ENCODE measurements around the gene CDC20.
"Not testable (repeated sequence)": the region's sequence is repeated elsewhere in the genome, so short reads cannot be mapped to it uniquely, and the experiment has no call there.

The CDC20 gene

DNA sequence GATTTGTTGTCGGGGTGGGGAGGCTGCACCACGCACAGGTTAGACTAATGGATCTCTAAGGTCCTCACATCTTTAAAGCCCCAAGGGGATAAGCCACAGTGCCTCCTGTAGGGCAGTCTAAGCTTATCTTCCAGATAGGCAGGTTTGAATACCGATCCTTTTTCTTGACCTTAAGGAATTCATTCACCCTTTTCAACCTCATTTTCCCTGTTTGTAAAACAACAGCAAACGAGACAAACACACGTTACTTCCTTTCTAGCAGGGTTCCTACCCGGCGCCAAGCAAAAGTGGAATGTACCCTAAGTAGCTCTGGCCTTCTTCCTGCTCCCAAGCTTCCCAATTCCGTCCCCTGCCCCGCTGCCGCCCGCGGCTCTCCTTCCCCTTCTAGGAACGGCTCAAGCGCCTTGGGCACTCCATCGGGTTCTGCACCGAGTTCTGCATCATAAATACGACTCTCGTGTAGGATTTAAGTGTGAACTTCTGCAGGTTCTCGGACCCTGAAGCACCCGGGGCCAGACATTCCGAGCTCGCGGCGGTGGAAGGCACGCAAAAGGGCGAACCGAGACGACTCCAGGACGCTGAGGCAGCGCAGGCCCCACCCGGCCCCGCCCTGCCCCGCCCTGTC is 548 bp upstream of the CDC20 start:
- no peak for FAIRE-seq

DNA sequence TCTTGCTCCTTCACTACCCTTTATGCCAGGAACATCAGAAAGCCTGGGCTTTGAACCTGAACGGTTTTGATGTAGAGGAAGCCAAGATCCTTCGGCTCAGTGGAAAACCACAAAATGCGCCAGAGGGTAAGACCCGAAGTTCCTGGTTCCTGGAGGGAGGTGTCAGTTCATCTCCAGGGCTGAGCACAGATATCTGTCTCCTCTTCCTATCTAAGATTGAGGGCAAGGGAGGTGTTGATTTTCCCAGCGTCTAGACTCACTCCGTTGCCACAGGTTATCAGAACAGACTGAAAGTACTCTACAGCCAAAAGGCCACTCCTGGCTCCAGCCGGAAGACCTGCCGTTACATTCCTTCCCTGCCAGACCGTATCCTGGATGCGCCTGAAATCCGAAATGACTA is 915 bp downstream of the CDC20 start:
- no peak for FAIRE-seq

DNA sequence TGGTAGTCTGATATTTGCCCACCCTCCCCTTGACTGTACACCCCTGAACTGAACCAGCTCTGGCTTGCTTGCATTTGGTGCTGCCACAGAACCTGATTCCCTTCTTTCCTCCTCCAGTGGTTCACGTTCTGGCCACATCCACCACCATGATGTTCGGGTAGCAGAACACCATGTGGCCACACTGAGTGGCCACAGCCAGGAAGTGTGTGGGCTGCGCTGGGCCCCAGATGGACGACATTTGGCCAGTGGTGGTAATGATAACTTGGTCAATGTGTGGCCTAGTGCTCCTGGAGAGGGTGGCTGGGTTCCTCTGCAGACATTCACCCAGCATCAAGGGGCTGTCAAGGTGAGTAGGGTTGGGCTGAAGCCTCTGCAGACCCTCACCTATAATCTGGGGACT is 1.8 kb downstream of the CDC20 start:
- no peak for FAIRE-seq

DNA sequence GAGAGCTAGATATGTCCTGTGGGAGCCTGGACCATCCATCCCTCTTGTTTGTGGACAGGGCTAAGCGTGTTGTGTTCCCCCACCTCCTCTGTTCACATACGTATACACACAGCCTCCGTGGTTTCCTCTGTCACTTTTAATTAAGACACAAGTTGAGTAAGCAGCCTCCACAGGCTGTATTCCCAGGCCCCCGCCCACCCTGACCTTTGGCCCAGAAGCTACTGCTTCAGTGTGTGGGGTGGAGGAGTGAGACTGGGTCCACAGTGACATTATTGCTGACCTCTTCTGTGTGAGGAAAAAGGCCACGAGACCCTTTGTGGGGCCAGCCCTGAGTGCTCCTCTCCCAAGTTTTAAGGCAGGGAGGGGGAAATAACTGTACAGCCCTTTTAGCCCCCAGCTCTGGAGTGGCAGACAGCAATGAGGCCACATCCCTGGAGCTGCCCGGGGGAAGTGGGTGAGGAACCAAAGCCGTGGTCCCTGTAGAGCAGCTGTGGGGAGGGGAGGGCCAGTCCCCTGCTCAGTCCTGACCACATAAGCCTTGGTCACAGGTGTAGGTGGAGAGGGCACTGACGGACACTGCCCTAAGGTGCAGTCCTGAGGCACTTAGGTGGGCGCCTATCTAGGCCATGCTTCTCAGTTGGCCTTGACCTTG is 4.6 kb downstream of the CDC20 start:
- no peak for FAIRE-seq

DNA sequence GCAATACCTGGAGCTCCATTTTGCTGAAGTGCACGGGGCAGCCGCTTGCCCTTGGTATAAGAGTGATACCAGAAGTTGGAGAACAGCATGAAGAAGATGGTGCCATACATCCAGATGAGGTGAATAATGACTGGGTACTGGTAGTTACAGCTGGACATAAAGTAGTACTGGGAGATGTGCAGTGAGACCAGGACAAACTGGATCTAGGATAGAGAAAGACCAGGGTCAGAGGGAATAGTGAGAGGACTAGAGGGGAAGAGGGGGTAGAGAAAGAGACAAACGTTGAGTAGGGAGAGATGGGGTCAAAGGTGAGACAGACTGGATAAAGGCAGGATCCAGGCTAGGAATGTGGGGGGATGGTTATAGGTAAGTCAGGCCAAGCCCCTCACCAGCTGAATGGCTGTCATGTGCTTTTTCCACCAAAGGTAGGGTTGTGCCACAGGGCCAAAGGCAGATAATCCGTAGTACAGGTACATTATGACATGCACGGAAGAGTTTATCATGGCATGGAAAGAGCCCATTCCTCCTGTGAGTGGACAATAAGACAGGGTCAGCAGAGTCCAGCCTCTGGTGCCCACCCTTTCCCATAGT is 5.2 kb downstream of the CDC20 start:
- no peak for FAIRE-seq

DNA sequence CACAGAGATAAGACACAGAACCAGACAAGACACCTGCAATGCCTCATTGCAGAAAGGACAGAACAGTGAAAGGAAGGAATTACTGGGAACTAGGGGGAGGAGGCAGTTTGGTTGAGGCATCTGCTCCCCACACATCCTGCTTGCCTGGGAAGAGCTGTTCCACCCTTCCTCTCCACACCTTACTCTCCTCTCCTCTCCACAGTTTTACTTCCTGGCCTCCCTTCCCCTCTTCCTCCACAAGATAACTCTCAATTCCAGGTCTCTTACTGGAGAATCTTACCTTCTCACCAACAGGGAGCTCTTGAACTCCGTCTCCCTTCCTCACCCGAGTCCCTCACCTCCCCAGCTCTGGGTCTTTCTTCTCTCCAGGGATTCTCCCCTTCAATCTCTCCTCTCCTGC is 6.9 kb downstream of the CDC20 start:
- no peak for FAIRE-seq

DNA sequence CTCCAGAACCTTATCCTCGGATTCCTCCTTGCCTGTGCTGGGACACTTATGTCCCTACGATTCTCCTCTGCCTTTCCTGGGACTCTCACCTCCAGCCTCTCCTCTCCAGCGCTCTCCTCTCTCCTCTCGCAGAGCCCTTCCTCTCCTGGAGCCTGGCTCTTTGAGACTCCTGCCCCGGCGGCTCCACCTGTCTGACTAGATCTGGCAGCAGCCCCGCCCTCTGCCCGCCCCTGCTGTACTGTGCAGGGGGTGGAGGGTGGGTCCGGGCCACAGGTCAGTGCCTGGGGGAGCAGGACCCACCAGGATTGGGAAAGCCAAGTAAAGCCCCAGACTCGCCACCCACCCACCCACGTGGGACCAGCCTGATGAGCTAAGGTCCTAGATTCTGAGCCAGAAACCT is 7.4 kb downstream of the CDC20 start:
- no peak for FAIRE-seq

DNA sequence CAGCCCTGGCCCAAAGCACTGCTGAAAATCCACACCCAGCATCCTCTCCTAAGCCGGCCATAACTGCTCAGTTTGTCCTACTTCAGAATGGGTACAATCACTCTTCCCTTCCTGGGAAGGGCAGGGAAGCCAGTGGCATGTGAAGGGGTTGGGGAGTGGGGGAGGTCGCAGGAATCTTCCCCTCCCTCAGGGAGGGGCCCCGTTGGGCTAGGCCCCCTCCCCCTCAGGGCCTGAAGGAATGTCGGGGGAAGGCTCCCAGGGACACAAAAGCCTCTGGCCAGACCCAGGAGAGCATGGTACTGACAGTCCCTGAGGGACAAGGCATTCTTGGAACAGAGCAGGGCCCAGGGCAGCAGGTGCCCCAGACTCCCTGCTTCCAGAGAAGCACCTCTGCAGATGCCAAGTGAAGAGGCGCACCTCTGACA is 7.8 kb downstream of the CDC20 start:
- FAIRE-seq, result no peak

DNA sequence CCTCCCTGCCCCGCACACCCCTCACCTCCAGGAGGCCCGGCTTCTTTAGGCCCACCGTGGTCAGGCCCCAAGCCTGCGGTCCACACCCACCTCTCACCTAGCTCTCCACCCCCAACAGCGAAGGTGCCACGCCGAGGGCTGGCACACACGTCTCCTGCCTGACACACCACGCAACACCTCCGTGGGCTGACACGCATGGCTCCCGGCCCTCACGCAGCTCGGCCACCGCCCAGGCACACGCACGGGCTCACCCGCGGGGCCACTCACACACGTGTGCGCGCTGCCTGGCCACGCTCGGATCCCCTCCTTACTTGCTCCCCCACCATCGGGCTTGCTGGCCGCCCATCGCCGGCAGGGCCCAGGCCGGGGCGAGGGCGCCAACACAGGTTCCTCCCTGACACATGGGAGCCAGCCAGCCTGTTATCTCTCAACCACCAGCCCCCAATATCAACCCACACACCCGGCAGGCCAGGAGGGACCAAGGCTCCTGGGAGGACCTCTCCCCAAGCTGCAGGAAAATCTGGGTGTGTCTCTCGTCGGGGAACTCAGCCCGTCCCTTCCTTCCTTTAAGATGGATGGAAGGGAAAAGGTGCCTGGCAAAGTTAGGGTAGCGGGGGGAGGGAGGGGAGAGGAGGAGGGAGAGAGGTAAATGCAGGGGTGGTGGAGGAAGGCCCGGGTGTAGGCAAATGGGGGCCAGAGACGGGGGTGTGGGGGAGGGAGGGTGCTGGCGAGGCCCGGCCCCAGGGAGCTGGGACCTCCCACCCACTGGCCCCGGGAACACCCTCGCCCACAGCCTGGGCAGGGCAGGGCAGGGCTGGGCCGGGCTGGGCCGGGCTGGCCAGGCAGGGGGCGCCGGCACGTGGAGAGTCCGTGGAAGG is 8.5 kb downstream of the CDC20 start:
- FAIRE-seq, result no peak

DNA sequence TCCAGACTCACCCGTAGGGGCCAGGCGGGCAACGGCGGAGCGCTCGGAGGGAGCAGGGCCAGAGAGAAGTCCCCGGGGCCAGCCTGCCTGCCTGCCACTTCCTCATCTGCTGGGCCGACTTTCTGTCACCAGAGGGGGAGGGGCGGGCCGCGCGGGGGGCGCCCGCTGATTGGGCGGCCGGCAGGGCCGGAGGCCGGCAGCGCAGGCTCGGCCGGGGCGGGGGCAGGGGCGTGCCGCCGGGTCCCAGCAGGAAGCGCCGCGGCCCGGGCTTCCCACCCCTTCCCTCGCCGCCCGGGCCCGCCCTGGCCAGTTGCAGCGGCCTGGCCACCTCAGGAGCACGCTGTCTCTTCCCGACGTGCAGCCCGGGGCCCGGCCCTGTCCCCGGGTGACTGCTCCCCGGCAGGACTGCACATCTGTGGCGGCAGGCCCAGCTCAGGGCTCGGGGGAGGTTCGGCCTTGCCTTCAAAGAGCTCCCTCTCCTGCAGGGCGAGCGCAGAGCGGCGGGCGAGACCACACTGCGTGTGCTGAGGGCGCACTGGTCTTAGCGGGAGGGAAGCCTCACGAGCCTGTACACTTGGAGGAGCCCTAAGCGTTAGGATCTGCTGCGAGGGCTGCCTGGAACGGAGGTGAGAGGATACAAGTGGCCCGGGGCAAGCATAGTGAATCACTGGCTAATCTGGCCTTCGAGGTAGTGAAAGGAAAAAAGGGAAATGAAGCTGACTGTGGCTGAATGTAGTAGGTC is 9.3 kb downstream of the CDC20 start, which contains the start of gene ELOVL1:
TSS of gene ELOVL1 (minus strand) at position 108 of the 742 bp plus-strand sequence. CDS start 2,402 bp downstream, outside the sequence.
- FAIRE-seq, result no peak

DNA sequence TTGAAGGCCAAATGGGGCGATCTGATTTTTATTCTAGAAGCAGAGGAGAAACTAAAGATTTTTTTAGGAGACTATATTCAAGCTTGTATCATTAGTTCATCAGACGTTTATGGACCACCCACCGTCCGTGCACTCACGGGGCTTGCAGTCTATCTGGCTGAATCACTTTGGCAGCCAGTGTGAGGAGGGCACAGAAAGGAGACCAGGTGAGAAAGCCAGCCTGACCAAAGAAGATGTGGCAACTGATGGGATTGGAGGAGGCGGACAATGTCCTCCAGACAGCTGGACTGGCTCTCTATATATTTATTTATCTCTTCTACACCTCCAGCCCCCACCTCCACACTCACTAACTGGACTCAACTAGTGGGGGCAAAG is 9.9 kb downstream of the CDC20 start:
- no peak for FAIRE-seq

DNA sequence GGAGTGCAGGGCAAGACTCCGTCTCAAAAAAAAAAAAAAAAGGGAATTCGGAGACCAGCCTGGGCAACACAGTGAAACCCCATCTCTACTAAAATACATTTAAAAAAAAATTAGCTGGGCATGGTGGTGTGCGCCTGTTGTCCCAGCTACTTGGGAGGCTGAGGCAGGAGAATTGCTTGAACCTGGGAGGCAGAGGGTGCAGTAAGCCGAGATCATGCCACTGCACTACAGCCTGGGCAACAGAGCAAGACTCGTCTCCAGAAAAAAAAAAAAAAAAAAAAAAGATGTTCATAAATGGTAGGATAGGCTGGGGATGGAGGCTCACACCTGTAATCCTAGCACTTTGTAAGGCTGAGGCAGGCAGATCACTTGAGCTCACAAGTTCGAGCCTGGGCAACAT is 11.0 kb downstream of the CDC20 start:
- not testable (repeated sequence) for FAIRE-seq

DNA sequence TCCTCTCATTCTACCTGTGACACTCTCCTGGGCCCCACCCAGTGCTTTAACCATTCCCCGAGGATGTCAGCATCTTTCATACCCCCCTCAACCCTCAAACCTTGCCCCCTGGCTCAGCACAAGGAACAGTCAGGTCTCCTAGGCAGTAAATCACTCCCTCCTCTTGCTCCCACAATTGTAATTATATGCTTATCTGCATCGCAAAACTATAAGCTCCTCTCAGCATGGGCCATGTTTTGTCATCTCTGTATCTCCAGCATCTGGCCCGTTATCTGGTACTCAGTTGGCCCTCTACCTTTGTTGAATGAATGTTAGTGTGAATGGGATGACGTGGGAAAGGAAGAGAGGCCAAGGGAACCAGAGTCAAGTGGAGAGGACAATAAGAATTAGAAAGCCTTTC is 11.8 kb downstream of the CDC20 start:
- no peak for FAIRE-seq

DNA sequence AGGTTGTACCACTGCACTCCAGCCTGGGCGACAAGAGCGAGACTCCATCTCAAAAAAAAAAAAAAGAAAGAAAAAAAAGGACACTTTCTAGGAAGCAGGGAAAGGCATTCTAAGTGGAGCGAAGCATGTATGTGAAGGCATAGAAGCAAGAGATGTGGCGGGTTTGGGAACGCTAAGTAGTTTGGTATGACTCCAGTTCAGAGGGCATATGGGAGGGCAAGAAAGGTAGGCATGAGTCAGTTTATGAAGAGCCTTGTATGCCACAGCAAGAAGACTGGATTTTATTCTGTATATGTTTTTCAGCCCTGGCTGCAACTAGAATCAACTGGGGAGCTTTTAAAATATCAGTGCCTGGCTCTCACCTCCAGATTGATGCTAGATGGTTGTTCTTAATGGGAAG is 13.4 kb downstream of the CDC20 start:
- FAIRE-seq, result no peak

DNA sequence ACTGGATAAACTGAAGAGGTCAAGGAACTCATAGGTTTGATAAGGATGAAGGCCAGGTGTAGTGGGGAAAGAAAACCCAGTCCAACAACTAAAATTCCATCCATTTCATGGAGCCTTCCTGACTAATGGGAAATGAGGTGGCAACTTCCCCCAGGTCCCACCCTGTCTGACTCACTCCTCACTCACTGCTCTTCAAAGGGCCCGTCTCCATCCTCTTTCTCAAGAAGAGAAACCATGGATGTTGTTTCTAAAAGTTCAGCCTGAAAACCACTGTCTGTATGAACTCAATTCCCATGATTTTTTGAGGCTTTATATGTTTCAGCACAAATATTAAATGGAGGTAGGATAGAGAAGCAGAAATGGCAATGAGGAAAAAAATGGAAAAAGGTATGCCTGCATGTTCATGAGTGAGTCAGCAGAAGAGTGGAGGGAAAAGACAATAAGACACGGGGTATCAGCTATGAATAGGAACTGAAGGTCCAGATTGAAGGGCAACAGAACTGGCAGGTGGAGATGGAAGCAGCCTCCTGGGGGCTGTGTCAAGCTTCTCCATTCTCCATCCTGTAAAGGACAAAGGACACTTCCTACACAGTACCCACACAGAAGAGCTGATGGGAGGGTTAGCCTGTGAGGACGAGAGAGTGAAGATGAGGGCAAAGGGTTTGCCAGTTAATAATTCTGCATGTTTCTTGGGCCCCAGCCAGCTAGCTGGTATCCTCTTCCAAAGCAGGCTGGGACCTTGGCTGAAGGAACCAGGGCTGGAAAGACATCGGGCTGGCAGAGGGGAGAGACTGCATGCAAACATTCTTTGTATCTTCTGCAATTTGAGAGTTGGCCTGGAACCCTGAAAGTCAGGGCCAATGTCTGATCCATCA is 14.5 kb downstream of the CDC20 start:
- FAIRE-seq, result no peak

DNA sequence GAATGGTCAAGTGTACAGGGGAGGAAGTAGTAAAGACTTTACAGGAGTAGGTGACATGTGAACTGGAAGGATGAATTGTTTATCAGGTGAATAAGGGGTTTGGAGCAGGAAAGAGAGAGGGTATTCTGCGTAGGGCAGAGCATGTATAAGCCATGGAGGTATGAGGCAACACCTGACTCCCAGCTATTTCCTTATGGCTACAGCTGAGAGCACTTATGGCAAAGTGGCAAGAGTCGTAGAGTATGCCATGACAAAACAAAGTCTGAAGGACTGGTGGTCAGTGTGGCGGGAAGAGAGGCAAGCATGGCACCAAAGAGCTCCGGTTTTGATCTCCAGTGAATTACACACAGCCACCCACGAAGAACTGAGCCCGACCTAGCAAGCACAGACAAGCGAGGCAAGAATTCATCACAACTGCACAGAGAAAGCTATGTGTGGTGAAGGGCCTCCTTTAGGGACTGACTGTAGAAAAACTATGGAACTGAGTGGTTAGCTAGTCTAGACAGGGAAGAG is 18.0 kb downstream of the CDC20 start:
- FAIRE-seq, result no peak

DNA sequence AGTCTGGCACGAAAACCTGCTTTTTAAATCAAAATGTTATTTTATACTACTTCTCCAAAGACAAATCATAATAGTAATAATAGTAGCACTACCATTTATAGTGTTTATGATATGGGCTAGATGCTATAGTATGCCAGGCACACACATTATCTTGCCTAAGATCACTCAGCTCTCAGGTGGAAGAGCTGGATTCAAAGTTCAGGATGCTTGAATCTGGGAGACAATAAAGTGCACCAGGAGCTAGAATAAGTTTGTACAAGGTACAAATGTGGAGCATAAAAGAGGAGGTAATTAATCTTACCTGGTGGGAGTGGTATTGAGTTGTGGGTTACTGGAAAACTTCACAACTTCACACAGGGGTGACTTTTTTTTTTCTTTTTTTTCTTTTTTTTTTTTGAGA is 19.1 kb downstream of the CDC20 start:
- no peak for FAIRE-seq

DNA sequence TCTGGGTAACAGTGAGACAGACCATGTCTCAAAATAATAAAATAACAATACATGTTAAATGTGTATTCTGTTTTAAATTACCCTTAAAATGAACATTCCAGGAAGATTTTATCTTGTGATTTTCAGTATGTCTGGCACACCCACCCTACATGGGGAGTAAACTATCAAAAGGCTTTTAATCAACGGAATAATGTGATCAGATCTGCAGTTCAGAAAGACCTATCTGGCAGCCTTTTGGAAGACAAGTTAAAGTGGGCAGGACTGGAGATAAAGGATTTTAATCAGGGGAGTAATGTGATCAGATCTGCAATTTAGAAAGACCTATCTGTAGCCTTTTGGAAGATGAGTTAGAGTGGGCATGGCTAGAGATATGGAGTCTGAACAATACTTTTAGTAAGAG is 20.7 kb downstream of the CDC20 start:
- no peak for FAIRE-seq

DNA sequence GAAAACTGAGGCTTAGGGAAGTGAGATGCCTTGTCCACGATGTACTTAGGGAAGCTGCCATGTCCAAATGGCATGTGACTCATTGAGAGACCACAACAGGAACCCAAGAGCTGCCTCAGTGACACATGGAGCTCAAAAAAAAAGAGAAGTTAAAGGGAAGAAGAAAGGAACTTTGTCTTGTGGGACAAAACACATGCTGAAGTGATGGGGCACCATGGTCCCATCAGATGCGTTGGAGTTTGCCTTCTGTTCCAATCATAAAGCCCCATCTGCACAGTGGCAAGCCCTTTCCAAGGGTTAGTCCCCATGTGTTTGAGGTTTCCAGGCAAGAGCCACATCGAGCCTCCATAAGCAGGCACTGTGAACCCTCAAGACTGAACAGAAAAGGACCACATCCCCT is 22.8 kb downstream of the CDC20 start:
- no peak for FAIRE-seq

DNA sequence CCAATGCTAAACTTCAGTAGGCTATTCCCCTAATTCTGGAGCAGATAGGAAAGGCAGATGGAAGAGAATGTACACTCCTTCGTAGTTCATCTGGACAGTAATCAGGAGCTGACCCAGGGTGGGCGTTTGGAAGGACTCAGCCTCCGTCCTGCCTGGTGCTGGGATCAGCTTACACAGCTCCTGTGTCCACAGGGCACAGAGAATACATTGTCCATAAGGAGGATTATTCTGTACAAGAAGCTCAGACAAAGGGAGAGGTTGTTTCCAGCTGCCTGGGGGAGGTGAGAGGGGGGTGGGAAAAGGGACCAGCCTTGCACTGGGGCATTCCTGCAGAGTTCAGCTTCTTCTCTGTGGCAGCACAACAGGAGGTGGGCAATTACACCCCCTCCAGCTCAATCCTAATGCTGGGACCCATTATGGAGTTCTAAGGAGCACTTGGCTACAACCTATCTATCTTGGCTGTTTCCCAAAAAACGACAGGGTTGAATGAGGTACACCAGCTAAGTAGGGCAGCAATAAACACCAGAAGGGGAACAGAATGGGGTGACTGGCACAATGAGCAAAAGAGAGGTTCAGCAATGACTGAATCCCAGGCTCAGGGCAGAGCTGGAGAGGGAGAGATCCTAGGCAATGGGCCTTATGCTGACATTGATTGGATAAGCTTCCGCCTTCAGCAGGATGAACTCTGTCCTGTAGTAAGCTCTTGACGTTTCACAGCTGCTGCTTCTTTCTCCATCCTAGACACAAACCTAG is 23.4 kb downstream of the CDC20 start:
- no peak for FAIRE-seq

DNA sequence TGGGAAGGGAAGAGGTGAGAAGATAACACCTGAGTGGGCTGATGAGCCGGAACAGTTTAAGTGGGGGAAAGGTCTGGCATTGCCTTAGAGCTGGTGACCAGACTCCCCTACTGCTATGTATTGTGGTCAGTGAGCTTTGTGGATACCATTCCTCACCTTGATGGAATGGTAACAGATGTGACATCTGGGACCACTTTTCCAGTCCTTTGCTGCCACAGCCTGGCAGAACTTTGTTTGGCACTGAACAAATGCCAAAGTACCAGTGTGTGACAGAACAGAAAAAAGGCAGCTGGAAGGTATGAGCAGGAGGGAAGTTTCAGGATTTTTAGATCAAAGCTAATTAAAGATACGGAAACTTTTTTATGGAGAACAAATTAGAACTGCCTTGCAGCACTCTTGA is 24.7 kb downstream of the CDC20 start:
- FAIRE-seq, result no peak

Data from G401.6 (cell line).